ENCODE measurements around the gene SMARCC2. TPM values are rescaled to one million over a fixed set of nuclear protein-coding genes. Genes with fewer than 3 reads are reported as not detected.

Gene SMARCC2
- total and polyA plus RNA-seq, 2 of the 13 experiments (the other 11 are each of a cell fraction or from before 2014, with no cell fraction given) = 21.3 to 24.1 TPM

DNA sequence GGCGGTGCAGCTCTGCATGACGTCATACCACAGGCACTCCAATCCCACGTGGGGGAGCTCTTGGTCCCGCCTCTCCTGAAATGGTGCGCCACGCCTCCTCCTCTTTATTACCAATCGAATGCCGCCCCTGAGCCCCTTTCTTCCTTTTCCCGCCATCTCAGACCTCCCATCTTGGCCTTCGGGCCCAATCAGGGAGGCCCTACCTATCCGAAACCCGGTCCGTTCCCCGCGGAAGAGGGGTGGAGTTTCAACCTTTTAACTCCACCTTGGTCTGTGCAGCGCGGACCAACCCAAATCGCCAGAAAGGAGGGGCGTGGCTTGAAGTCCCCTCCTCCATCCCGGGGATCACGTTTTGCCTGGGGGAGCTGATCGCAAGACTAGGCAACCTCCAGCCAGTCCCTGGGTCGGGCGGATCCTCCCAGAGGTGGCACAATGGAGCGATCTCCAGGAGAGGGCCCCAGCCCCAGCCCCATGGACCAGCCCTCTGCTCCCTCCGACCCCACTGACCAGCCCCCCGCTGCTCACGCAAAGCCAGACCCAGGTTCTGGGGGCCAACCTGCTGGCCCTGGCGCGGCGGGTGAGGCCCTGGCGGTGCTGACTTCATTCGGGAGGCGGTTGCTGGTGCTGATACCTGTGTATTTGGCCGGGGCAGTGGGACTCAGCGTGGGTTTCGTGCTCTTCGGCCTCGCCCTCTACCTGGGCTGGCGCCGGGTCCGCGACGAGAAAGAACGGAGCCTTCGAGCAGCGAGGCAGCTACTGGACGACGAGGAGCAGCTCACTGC lies 61.2 kb downstream of the SMARCC2 start, which contains the start of gene ESYT1 (continued):
- TF ChIP-seq ZNF660 (CRISPR knock-in tag; IDR thresholded peaks at IDR 0.05; ENCODE audit: borderline replicate concordance, low read depth) = no peak
- TF ChIP-seq ZNF547 (CRISPR knock-in tag; IDR thresholded peaks at IDR 0.05) = peak; percentile 73; the same call in 1 of the 2 replicates
- TF ChIP-seq ZNF331 (CRISPR knock-in tag; IDR thresholded peaks at IDR 0.05) = 0 out of 2 replicates have a peak, but pooled peaks have one; percentile 16
- peak; percentile 74; the same call in 1 of the 2 replicates for TF ChIP-seq ZSCAN21 (CRISPR knock-in tag; IDR thresholded peaks at IDR 0.05; ENCODE audit: borderline replicate concordance)
- TF ChIP-seq, protein P1, sequence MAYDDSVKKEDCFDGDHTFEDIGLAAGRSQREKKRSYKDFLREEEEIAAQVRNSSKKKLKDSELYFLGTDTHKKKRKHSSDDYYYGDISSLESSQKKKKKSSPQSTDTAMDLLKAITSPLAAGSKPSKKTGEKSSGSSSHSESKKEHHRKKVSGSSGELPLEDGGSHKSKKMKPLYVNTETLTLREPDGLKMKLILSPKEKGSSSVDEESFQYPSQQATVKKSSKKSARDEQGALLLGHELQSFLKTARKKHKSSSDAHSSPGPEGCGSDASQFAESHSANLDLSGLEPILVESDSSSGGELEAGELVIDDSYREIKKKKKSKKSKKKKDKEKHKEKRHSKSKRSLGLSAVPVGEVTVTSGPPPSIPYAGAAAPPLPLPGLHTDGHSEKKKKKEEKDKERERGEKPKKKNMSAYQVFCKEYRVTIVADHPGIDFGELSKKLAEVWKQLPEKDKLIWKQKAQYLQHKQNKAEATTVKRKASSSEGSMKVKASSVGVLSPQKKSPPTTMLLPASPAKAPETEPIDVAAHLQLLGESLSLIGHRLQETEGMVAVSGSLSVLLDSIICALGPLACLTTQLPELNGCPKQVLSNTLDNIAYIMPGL (CRISPR knock-in tag; IDR thresholded peaks at IDR 0.05; ENCODE audit: borderline replicate concordance in 1 of 2, low read depth in 1 of 2) = peak in 1 of 2 experiments; percentile 77; a peak in 3 of 4 replicates
- TF ChIP-seq GTF2F1 (IDR thresholded peaks at IDR 0.05; ENCODE audit: low read length) = no peak; the same call in 1 of the 2 replicates
- 0 out of 2 replicates have a peak, but pooled peaks have one; percentile 6 for TF ChIP-seq CEBPG (CRISPR knock-in tag; IDR thresholded peaks at IDR 0.05)
- TF ChIP-seq BRCA1 (CRISPR knock-in tag; IDR thresholded peaks at IDR 0.05) = no peak
- TF ChIP-seq AHR (CRISPR knock-in tag; IDR thresholded peaks at IDR 0.05) = no peak
- no peak for TF ChIP-seq ZNF672 (CRISPR knock-in tag; IDR thresholded peaks at IDR 0.05)
- 0 out of 2 replicates have a peak, but pooled peaks have one; percentile 73 for TF ChIP-seq BRD4 (CRISPR knock-in tag; IDR thresholded peaks at IDR 0.05)
- TF ChIP-seq ZNF496 (CRISPR knock-in tag; IDR thresholded peaks at IDR 0.05; ENCODE audit: insufficient replicate concordance) = no peak
- TF ChIP-seq, protein P2, sequence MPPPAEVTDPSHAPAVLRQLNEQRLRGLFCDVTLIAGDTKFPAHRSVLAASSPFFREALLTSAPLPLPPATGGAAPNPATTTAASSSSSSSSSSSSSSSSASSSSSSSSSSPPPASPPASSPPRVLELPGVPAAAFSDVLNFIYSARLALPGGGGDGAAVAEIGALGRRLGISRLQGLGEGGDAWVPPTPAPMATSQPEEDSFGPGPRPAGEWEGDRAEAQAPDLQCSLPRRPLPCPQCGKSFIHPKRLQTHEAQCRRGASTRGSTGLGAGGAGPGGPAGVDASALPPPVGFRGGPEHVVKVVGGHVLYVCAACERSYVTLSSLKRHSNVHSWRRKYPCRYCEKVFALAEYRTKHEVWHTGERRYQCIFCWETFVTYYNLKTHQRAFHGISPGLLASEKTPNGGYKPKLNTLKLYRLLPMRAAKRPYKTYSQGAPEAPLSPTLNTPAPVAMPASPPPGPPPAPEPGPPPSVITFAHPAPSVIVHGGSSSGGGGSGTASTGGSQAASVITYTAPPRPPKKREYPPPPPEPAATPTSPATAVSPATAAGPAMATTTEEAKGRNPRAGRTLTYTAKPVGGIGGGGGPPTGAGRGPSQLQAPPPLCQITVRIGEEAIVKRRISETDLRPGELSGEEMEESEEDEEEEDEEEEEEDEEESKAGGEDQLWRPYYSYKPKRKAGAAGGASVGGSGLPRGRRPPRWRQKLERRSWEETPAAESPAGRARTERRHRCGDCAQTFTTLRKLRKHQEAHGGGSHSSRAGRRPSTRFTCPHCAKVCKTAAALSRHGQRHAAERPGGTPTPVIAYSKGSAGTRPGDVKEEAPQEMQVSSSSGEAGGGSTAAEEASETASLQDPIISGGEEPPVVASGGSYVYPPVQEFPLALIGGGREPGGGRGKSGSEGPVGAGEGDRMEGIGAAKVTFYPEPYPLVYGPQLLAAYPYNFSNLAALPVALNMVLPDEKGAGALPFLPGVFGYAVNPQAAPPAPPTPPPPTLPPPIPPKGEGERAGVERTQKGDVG (CRISPR knock-in tag; IDR thresholded peaks at IDR 0.05; ENCODE audit: borderline replicate concordance) = peak; percentile 12; the same call in 1 of the 2 replicates
- TF ChIP-seq, protein P3, sequence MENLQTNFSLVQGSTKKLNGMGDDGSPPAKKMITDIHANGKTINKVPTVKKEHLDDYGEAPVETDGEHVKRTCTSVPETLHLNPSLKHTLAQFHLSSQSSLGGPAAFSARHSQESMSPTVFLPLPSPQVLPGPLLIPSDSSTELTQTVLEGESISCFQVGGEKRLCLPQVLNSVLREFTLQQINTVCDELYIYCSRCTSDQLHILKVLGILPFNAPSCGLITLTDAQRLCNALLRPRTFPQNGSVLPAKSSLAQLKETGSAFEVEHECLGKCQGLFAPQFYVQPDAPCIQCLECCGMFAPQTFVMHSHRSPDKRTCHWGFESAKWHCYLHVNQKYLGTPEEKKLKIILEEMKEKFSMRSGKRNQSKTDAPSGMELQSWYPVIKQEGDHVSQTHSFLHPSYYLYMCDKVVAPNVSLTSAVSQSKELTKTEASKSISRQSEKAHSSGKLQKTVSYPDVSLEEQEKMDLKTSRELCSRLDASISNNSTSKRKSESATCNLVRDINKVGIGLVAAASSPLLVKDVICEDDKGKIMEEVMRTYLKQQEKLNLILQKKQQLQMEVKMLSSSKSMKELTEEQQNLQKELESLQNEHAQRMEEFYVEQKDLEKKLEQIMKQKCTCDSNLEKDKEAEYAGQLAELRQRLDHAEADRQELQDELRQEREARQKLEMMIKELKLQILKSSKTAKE (CRISPR knock-in tag; IDR thresholded peaks at IDR 0.05; ENCODE audit: borderline replicate concordance) = no peak
- TF ChIP-seq, protein P4, sequence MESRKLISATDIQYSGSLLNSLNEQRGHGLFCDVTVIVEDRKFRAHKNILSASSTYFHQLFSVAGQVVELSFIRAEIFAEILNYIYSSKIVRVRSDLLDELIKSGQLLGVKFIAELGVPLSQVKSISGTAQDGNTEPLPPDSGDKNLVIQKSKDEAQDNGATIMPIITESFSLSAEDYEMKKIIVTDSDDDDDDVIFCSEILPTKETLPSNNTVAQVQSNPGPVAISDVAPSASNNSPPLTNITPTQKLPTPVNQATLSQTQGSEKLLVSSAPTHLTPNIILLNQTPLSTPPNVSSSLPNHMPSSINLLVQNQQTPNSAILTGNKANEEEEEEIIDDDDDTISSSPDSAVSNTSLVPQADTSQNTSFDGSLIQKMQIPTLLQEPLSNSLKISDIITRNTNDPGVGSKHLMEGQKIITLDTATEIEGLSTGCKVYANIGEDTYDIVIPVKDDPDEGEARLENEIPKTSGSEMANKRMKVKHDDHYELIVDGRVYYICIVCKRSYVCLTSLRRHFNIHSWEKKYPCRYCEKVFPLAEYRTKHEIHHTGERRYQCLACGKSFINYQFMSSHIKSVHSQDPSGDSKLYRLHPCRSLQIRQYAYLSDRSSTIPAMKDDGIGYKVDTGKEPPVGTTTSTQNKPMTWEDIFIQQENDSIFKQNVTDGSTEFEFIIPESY (CRISPR knock-in tag; IDR thresholded peaks at IDR 0.05) = no peak
- TF ChIP-seq SSRP1 (CRISPR knock-in tag; IDR thresholded peaks at IDR 0.05) = no peak
- peak; percentile 47; the same call in 1 of the 2 replicates for TF ChIP-seq ZNF607 (CRISPR knock-in tag; IDR thresholded peaks at IDR 0.05; ENCODE audit: borderline replicate concordance)
- 0 out of 2 replicates have a peak, but pooled peaks have one; percentile 21 for TF ChIP-seq GATAD2A (CRISPR knock-in tag; IDR thresholded peaks at IDR 0.05)
- TF ChIP-seq KDM5A (IDR thresholded peaks at IDR 0.05; ENCODE audit: borderline replicate concordance, low read length) = no peak; the same call in 1 of the 2 replicates
